ENCODE results near the gene PDCD2L. TPM values are rescaled to one million over a fixed set of nuclear protein-coding genes. Genes with fewer than 3 reads are reported as not detected.

The PDCD2L gene
- polyA plus RNA-seq, 1 experiment = 14.0 TPM

DNA sequence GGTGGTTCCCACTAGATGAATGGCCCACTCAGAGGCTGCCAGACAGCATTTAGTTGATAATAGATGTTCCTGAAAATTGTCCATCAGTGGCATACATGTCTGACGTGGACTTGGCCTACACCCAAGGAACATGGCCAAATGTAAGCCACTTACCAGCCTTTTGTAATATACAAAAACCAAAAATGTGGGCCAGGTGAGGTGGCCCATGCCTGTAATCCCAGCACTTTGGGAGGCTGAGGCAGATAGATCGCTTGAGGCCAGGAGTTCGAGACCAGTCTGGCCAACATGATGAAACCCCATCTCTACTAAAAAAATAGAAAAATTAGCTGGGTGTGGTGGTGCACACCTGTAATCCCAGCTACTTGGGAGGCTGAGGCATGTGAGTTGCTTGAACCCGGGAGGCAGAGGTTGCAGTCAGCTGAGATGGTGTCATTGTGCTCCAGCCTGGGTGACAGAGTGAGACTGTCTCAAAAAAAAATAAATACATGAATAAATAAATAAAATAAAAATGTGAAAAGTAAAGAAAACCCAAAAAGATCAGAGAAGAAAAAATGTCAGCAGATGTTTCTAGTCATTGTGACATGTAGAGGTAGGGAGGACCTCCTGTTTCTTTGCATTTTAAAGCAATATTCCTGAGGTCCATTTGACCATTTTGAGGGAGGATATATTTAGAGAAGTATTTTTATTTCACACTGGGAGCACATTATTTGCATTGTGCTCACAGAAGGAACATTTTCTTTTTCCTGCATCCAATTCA lies 70.2 kb downstream of the PDCD2L start:
- H3K27ac ChIP-seq (ENCODE audit: low read depth, low read length) = no peak overlapping the region
- no peak for DNase-seq (ENCODE audit: low read depth, low spot score)
- H3K9me3 ChIP-seq (ENCODE audit: control insufficient read depth, insufficient read depth, low read length) = no peaks in the 10 kb centered on the region
- H3K27me3 ChIP-seq (ENCODE audit: control insufficient read depth, insufficient read depth, low read length) = no peaks in the 10 kb centered on the region
- no peak overlapping the region for H3K4me3 ChIP-seq (ENCODE audit: low read depth, low read length)
- ChIA-PET POLR2A (interaction anchor here (1.0 kb wide), 1 partner anchor 203 kb away, joined by 3 read pairs; the partner anchor contains the start of gene ZNF302), CTCF (no interaction called here)
- TF ChIP-seq, protein P1, sequence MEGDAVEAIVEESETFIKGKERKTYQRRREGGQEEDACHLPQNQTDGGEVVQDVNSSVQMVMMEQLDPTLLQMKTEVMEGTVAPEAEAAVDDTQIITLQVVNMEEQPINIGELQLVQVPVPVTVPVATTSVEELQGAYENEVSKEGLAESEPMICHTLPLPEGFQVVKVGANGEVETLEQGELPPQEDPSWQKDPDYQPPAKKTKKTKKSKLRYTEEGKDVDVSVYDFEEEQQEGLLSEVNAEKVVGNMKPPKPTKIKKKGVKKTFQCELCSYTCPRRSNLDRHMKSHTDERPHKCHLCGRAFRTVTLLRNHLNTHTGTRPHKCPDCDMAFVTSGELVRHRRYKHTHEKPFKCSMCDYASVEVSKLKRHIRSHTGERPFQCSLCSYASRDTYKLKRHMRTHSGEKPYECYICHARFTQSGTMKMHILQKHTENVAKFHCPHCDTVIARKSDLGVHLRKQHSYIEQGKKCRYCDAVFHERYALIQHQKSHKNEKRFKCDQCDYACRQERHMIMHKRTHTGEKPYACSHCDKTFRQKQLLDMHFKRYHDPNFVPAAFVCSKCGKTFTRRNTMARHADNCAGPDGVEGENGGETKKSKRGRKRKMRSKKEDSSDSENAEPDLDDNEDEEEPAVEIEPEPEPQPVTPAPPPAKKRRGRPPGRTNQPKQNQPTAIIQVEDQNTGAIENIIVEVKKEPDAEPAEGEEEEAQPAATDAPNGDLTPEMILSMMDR (IDR thresholded peaks at IDR 0.05; ENCODE audit: low read depth, low read length) = no peak

DNA sequence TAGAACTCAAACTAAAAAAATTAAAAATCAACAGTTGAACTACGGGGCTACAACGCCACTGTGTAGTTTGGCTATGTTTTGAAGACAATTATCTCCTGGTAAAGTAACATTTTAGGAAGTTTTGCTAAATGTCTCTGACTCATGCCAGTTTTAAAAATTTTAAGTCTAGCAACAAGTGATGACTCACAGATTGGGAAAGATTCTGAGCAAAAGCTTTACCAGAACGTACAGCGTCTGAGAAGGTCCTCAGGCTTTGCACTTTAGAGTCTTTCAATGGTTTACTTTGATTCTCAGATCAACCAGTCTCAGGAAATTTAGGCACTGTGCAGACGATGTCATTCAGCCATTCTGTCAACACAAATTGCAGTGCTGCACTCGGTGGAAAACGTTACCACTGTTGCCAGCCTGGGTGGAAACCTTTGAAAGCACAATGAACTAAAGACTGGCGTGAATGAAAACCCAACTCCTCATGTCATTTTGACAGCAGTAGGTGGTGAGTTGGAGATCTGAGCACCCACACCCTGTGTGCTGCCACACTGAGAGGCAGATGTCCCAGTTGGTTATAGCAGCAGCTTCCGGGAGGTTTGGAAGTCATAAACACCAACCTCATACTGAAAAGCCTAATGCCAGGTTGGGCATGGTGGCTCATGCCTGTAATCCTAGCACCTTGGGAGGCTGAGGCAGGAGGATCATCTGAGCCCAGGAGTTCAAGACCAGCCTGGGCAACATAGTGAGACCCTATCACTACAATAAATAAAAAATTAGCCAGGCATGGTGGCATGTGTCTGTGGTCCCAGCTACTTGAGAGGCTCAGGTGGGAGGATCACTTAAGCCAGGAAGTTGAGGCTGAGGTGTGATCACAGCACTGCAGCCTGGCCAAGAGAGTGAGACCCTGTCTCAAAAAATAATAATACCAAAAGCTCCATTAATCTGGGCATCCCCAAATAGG lies 71.1 kb downstream of the PDCD2L start:
- DNase-seq (ENCODE audit: low read depth, low spot score) = peak; percentile 61
- Histone ChIP-seq H3K27me3 (ENCODE audit: control insufficient read depth, insufficient read depth, low read length) (no peaks in the 10 kb centered on the region), H3K4me3 (ENCODE audit: low read depth, low read length) (no peak overlapping the region), H3K27ac (ENCODE audit: low read depth, low read length) (peak overlapping the region; percentile 73), H3K9me3 (ENCODE audit: control insufficient read depth, insufficient read depth, low read length) (no peaks in the 10 kb centered on the region)
- TF ChIP-seq, protein P1 (IDR thresholded peaks at IDR 0.05; ENCODE audit: low read depth, low read length) = no peak
- ChIA-PET CTCF (no interaction called here), POLR2A (interaction anchor here (1.0 kb wide), 1 partner anchor 202 kb away, joined by 3 read pairs; the partner anchor contains the start of gene ZNF302)

Other genes with a start within 250 kb of the PDCD2L start
- gene LSM14A, start 231.9 kb upstream of the PDCD2L start, polyA plus RNA-seq (2011; rRNA removed) = 97.0 and 99.2 TPM in 2 replicates
- 16.8 and 17.6 TPM in 2 replicates for gene GARRE1, start 149.8 kb upstream of the PDCD2L start, polyA plus RNA-seq (2011; rRNA removed)
- gene GPI, start 39.2 kb upstream of the PDCD2L start, polyA plus RNA-seq (2011; rRNA removed) = 140 and 141 TPM in 2 replicates
- 156 and 162 TPM in 2 replicates for gene UBA2, start 24.0 kb downstream of the PDCD2L start, polyA plus RNA-seq (2011; rRNA removed)
- 27.2 and 32.1 TPM in 2 replicates for gene WTIP, start 77.4 kb downstream of the PDCD2L start, polyA plus RNA-seq (2011; rRNA removed)

Measured in AG04450 (cell line).